ENCODE results near the gene RMDN2.

DNA sequence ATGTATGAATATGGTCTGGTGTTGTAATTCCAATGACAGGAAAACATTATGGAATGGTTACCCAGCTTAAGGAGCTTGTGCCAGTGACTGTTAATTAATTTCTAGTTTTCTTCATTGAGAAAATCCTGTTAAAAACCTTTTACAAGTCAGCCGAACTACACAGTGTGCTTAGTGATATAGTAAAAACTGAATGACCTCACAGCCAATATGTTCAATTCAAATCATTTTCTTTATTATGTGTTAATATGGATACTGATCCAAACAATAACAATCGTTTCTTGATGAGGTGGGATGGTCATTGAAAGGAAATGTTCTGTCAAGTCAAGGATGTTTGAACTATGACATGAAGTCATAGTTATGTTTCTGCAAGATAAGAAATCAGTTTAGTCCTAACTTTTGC lies 41.6 kb upstream of the RMDN2 start:
- TF ChIP-seq ESRRA (IDR thresholded peaks at IDR 0.05; ENCODE audit: low read length) (no peak), JUNB (IDR thresholded peaks at IDR 0.05) (no peak), POLR2A (IDR thresholded peaks at IDR 0.05; ENCODE audit: low read depth, low read length) (no peak)
